GM21381 (cell line): ENCODE data around the gene ELMO1.

Experiments
- ATAC-seq: cut with Tn5 transposase; IDR thresholded peaks from one replicate; pipeline ENCODE4 v1.9.1; 2021; ENCODE audit warnings: mild to moderate bottlenecking, moderate library complexity; ENCODE audit not compliant: unreplicated experiment

The ELMO1 gene

GRCh38 chr7:36942025-36942424 is 506.6 kb downstream of the ELMO1 start:
- no peak for ATAC-seq

GRCh38 chr7:36941359-36941758 is 507.3 kb downstream of the ELMO1 start:
- no peak for ATAC-seq

- no peak for ATAC-seq
Observed at GRCh38 chr7:36939816-36940215, 508.8 kb downstream of the ELMO1 start.

GRCh38 chr7:36937754-36938563 is 510.7 kb downstream of the ELMO1 start:
- ATAC-seq = no peak

- no peak for ATAC-seq
Observed at GRCh38 chr7:36931892-36932291, 516.8 kb downstream of the ELMO1 start.

GRCh38 chr7:36929791-36930190 is 518.9 kb downstream of the ELMO1 start:
- ATAC-seq = no peak

- ATAC-seq = no peak
Observed at GRCh38 chr7:36928718-36929117, 519.9 kb downstream of the ELMO1 start.

- ATAC-seq = no peak
Observed at GRCh38 chr7:36928311-36928710, 520.4 kb downstream of the ELMO1 start.

- ATAC-seq = no peak
Observed at GRCh38 chr7:36925691-36926090, 523.0 kb downstream of the ELMO1 start.

GRCh38 chr7:36925207-36925606 is 523.5 kb downstream of the ELMO1 start:
- no peak for ATAC-seq

GRCh38 chr7:36923943-36924436 is 524.7 kb downstream of the ELMO1 start:
- no peak for ATAC-seq

- no peak for ATAC-seq
Observed at GRCh38 chr7:36923185-36923584, 525.5 kb downstream of the ELMO1 start.

GRCh38 chr7:36920433-36920832 is 528.2 kb downstream of the ELMO1 start:
- no peak for ATAC-seq

GRCh38 chr7:36919738-36920137 is 528.9 kb downstream of the ELMO1 start:
- ATAC-seq = no peak

- no peak for ATAC-seq
Observed at GRCh38 chr7:36918591-36918990, 530.1 kb downstream of the ELMO1 start.

GRCh38 chr7:36916619-36917018 is 532.0 kb downstream of the ELMO1 start:
- ATAC-seq = no peak

- no peak for ATAC-seq
Observed at GRCh38 chr7:36916116-36916515, 532.5 kb downstream of the ELMO1 start.

GRCh38 chr7:36911788-36912187 is 536.9 kb downstream of the ELMO1 start:
- ATAC-seq = no peak

GRCh38 chr7:36910859-36911258 is 537.8 kb downstream of the ELMO1 start:
- ATAC-seq = no peak

GRCh38 chr7:36910401-36910800 is 538.3 kb downstream of the ELMO1 start:
- no peak for ATAC-seq

GRCh38 chr7:36906956-36907635 is 541.6 kb downstream of the ELMO1 start:
- no peak for ATAC-seq

- ATAC-seq = no peak
Observed at GRCh38 chr7:36906448-36906847, 542.2 kb downstream of the ELMO1 start.
